ENCODE data around the gene UNC5B. TPM values are rescaled to one million over a fixed set of nuclear protein-coding genes. Genes with fewer than 3 reads are reported as not detected.
"Not testable (repeated sequence)": the region's sequence is repeated elsewhere in the genome, so short reads cannot be mapped to it uniquely, and the experiment has no call there.

The UNC5B gene
- total RNA-seq, 1 experiment from 2014 or later = 19.3 TPM

- DNase-seq (ENCODE audit: low read depth) = no peak
Measured at GRCh38 chr10:71267508-71268240, 55.3 kb downstream of the UNC5B start.

GRCh38 chr10:71268247-71268691 lies 55.9 kb downstream of the UNC5B start:
- peak; percentile 45 for DNase-seq (ENCODE audit: low read depth)

- DNase-seq (ENCODE audit: low read depth) = peak; percentile 35
Measured at GRCh38 chr10:71268758-71269157, 56.4 kb downstream of the UNC5B start.

- peak; percentile 26 for DNase-seq (ENCODE audit: low read depth)
Measured at GRCh38 chr10:71269301-71270288, 57.2 kb downstream of the UNC5B start.

GRCh38 chr10:71270301-71271220 lies 58.2 kb downstream of the UNC5B start:
- DNase-seq (ENCODE audit: low read depth) = peak; percentile 77

GRCh38 chr10:71271662-71272055 lies 59.3 kb downstream of the UNC5B start:
- peak; percentile 57 for DNase-seq (ENCODE audit: low read depth)

- DNase-seq (ENCODE audit: low read depth) = peak; percentile 94
Measured at GRCh38 chr10:71272056-71272771, 59.8 kb downstream of the UNC5B start.

- DNase-seq (ENCODE audit: low read depth) = not testable (repeated sequence)
Measured at GRCh38 chr10:71272974-71273373, 60.6 kb downstream of the UNC5B start.

- DNase-seq (ENCODE audit: low read depth) = no peak
Measured at GRCh38 chr10:71273506-71273905, 61.1 kb downstream of the UNC5B start.

GRCh38 chr10:71274901-71275796 lies 62.8 kb downstream of the UNC5B start:
- DNase-seq (ENCODE audit: low read depth) = no peak

GRCh38 chr10:71276873-71277272 lies 64.5 kb downstream of the UNC5B start:
- no peak for DNase-seq (ENCODE audit: low read depth)

GRCh38 chr10:71277914-71278665 lies 65.7 kb downstream of the UNC5B start:
- DNase-seq (ENCODE audit: low read depth) = no peak

- no peak for DNase-seq (ENCODE audit: low read depth)
Measured at GRCh38 chr10:71278691-71279588, 66.6 kb downstream of the UNC5B start.

- DNase-seq (ENCODE audit: low read depth) = no peak
Measured at GRCh38 chr10:71279590-71280170, 67.3 kb downstream of the UNC5B start.

GRCh38 chr10:71280216-71280615 lies 67.8 kb downstream of the UNC5B start:
- DNase-seq (ENCODE audit: low read depth) = no peak

GRCh38 chr10:71280825-71281224 lies 68.5 kb downstream of the UNC5B start:
- no peak for DNase-seq (ENCODE audit: low read depth)

GRCh38 chr10:71281646-71282322 lies 69.4 kb downstream of the UNC5B start:
- DNase-seq (ENCODE audit: low read depth) = no peak
